DND-41 (cell line): ENCODE measurements around the gene PLCXD3.

Experiments
- ATAC-seq: fragments of 200-7000 bp; cut with Tn5 transposase; 3 replicates; pipeline ENCODE4 v1.9.1; 2021; ENCODE audit warnings: low read depth; ENCODE audit not compliant: insufficient read depth
- DNase-seq: peaks from one replicate; pipeline ENCODE4 v3.0.0-alpha.2; 2020
- H2AFZ ChIP-seq: 2 replicates; pipeline ENCODE4 v1.6.0; 2012; ENCODE audit warnings: low read depth, low read length
- H3K27ac ChIP-seq: 2 replicates; pipeline ENCODE4 v1.5.1; 2012; ENCODE audit warnings: low read length, inconsistent platforms
- H3K27me3 ChIP-seq: fragments of 200-600 bp; sonication (generic); 2 replicates; pipeline ENCODE4 v1.6.0; 2012; ENCODE audit warnings: low read length, mild to moderate bottlenecking, inconsistent platforms; ENCODE audit not compliant: insufficient read depth, poor library complexity
- H3K36me3 ChIP-seq: 2 replicates; pipeline ENCODE4 v1.5.1; 2012; ENCODE audit warnings: low read length, inconsistent platforms; ENCODE audit not compliant: insufficient read depth
- H3K4me1 ChIP-seq: 2 replicates; pipeline ENCODE4 v1.5.1; 2012; ENCODE audit warnings: mild to moderate bottlenecking, low read length; ENCODE audit not compliant: insufficient read depth
- H3K4me2 ChIP-seq: 2 replicates; pipeline ENCODE4 v1.6.0; 2012; ENCODE audit warnings: mild to moderate bottlenecking, moderate library complexity, low read length, inconsistent platforms; ENCODE audit not compliant: insufficient read depth
- H3K4me3 ChIP-seq, 2 experiments: fragments of 200-600 bp in 1 of 2; shearing (Covaris generic) in 1 of 2; 2 replicates each; pipeline ENCODE4 v1.5.1; 2012 to 2016; ENCODE audit warnings: inconsistent platforms in 2 of 2, low read length in 2 of 2, mild to moderate bottlenecking in 2 of 2, low read depth in 1 of 2, moderate library complexity in 1 of 2
- H3K79me2 ChIP-seq: 2 replicates; pipeline ENCODE4 v1.6.0; 2012; ENCODE audit warnings: low read length, inconsistent platforms; ENCODE audit not compliant: insufficient read depth
- H3K9ac ChIP-seq: 2 replicates; pipeline ENCODE4 v1.6.0; 2012; ENCODE audit warnings: low read depth, mild to moderate bottlenecking, inconsistent platforms, low read length, moderate library complexity
- H3K9me3 ChIP-seq: 2 replicates; pipeline ENCODE4 v1.5.1; 2012; ENCODE audit warnings: low read length, moderate library complexity, mild to moderate bottlenecking, inconsistent platforms; ENCODE audit not compliant: insufficient read depth, severe bottlenecking
- H4K20me1 ChIP-seq: 2 replicates; pipeline ENCODE4 v1.6.0; 2012; ENCODE audit warnings: low read length; ENCODE audit not compliant: insufficient read depth
- CTCF ChIP-seq: IDR thresholded peaks from 2 replicates; pipeline ENCODE4 v1.5.1; 2012; ENCODE audit warnings: borderline replicate concordance, low read length, moderate library complexity, mild to moderate bottlenecking; ENCODE audit not compliant: poor library complexity, severe bottlenecking; ENCODE audit errors: extremely low read depth
- EZH2 ChIP-seq: IDR thresholded peaks from 3 replicates; pipeline ENCODE4 v1.6.1; 2012; ENCODE audit warnings: borderline replicate concordance, low read depth, mild to moderate bottlenecking, moderate library complexity, low read length, inconsistent platforms; ENCODE audit not compliant: severe bottlenecking

PLCXD3 gene

DNA sequence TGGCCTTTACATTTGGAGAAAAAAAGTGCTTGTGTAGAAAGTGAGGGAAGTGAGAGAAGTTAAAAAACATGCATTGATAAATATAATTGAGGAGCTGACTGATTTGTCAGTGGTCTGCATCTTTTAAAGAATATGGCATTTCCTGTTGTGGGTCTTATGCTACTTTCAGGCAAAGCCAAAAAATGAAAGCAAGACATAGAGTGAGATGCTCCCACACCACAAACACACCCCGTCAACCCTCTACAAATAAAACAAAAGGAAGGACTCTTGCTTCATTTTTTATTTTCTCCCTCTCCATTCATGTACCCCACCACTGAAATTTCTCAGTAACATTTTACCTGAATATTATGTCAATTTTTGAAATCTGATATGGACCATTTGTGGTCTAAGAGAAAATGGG is 22.1 kb upstream of the PLCXD3 start:
- H2AFZ ChIP-seq = no peak overlapping the region
- DNase-seq = no peak
- no peaks in the 10 kb centered on the region for H3K36me3 ChIP-seq
- TF ChIP-seq EZH2 = no peak
- TF ChIP-seq CTCF = no peak
- no peak overlapping the region for H3K4me2 ChIP-seq
- no peak overlapping the region for H3K9ac ChIP-seq
- H3K79me2 ChIP-seq = no peaks in the 10 kb centered on the region
- no peaks in the 10 kb centered on the region for H3K27me3 ChIP-seq
- no peak overlapping the region for H3K27ac ChIP-seq
- no peak for ATAC-seq
- no peaks in the 10 kb centered on the region for H3K9me3 ChIP-seq
- H4K20me1 ChIP-seq = no peaks in the 10 kb centered on the region
- no peak overlapping the region for H3K4me3 ChIP-seq
- no peaks in the 10 kb centered on the region for H3K4me1 ChIP-seq

GRCh38 chr5:41527201-41527779 is 16.9 kb upstream of the PLCXD3 start:
- no peak overlapping the region for H3K27ac ChIP-seq
- no peak overlapping the region for H2AFZ ChIP-seq
- ATAC-seq (no peak), DNase-seq (no peak)
- H3K4me2 ChIP-seq = no peak overlapping the region
- H3K36me3 ChIP-seq = no peaks in the 10 kb centered on the region
- no peaks in the 10 kb centered on the region for H3K9me3 ChIP-seq
- TF ChIP-seq CTCF (no peak), EZH2 (no peak)
- no peaks in the 10 kb centered on the region for H3K27me3 ChIP-seq
- H3K4me3 ChIP-seq = no peak overlapping the region
- no peak overlapping the region for H3K9ac ChIP-seq
- no peaks in the 10 kb centered on the region for H3K79me2 ChIP-seq
- H4K20me1 ChIP-seq = no peaks in the 10 kb centered on the region
- no peaks in the 10 kb centered on the region for H3K4me1 ChIP-seq

DNA sequence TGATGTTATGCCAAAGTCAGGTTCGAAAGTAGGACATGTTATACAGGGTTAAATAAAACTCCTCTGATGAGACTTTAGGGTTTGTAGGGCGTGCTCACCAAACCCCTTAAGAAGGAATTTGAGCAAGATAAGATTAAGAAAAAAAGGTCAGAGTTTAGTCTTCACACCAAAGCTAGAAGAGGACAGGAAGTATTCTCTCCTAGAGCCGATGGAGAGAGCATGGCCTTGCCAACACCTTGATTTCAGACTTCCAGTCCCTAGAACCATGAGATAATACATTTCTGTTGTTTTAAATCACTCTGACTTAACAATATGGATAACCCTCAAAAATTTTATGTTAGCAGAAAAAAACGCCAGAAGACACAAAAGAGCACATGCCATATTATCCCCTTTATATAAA is 16.3 kb upstream of the PLCXD3 start:
- H3K4me2 ChIP-seq = no peak overlapping the region
- H3K27me3 ChIP-seq = no peaks in the 10 kb centered on the region
- no peaks in the 10 kb centered on the region for H3K36me3 ChIP-seq
- no peak overlapping the region for H3K9ac ChIP-seq
- DNase-seq = no peak
- no peak overlapping the region for H2AFZ ChIP-seq
- H3K27ac ChIP-seq = no peak overlapping the region
- H3K4me3 ChIP-seq = no peak overlapping the region
- no peaks in the 10 kb centered on the region for H3K4me1 ChIP-seq
- TF ChIP-seq CTCF (no peak), EZH2 (no peak)
- H3K9me3 ChIP-seq = no peaks in the 10 kb centered on the region
- H4K20me1 ChIP-seq = no peaks in the 10 kb centered on the region
- no peak for ATAC-seq
- no peaks in the 10 kb centered on the region for H3K79me2 ChIP-seq

DNA sequence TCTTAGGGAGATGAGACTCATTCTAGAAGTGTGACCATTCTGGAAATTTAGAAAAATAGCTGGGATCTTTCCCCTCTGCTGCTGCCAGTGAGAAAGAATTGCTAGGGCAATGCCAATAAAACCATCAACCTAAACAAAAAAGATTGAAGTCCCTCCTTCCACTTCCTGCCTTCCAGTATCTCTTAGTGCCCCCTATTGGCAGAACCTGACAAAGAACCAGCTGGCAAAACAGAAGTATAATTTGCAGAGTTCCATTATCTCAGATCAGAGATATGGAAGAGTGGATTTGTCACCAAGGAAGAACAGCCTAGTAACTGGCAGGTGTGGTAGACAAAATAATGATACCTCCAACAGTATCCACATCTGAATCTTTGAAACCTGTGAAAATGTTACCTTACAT is 13.8 kb upstream of the PLCXD3 start:
- H3K4me1 ChIP-seq = no peaks in the 10 kb centered on the region
- no peak overlapping the region for H3K4me2 ChIP-seq
- H3K36me3 ChIP-seq = no peaks in the 10 kb centered on the region
- no peaks in the 10 kb centered on the region for H3K27me3 ChIP-seq
- ATAC-seq = no peak
- no peak overlapping the region for H3K9ac ChIP-seq
- H3K4me3 ChIP-seq = no peak overlapping the region
- H3K27ac ChIP-seq = no peak overlapping the region
- TF ChIP-seq EZH2 = no peak
- peak; percentile 42 for TF ChIP-seq CTCF
- DNase-seq = no peak
- H2AFZ ChIP-seq = no peak overlapping the region
- no peaks in the 10 kb centered on the region for H3K9me3 ChIP-seq
- no peaks in the 10 kb centered on the region for H4K20me1 ChIP-seq
- no peaks in the 10 kb centered on the region for H3K79me2 ChIP-seq
